ENCODE measurements around the gene ANKRD40. TPM values are rescaled to one million over a fixed set of nuclear protein-coding genes. Genes with fewer than 3 reads are reported as not detected.
"Not testable (repeated sequence)": the region's sequence is repeated elsewhere in the genome, so short reads cannot be mapped to it uniquely, and the experiment has no call there.

The ANKRD40 gene
- total RNA-seq, 1 donor from 2014 or later: 31.4 TPM

GRCh38 chr17:50710650-50711049 lies 2.9 kb upstream of the ANKRD40 start:
- DNase-seq: no peak

DNA sequence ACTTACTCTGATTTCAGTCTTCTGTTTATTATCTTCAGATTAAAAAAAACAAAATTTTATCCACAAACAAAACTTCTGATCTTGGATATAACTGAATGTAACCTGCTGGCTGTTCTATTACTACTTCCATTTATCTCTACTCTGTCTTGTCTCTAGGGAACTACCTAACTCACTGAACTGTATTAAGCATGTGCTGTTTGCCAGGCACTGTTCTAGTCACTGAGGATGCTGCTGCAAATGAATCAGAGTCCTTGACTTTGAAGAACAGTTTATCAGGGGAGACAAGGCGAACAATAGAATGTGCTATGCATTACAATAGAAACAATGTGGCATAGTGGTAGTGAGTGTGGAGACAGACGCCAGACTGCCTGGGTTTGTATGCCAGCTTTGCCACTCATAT lies 2.3 kb upstream of the ANKRD40 start:
- no peak for DNase-seq

DNA sequence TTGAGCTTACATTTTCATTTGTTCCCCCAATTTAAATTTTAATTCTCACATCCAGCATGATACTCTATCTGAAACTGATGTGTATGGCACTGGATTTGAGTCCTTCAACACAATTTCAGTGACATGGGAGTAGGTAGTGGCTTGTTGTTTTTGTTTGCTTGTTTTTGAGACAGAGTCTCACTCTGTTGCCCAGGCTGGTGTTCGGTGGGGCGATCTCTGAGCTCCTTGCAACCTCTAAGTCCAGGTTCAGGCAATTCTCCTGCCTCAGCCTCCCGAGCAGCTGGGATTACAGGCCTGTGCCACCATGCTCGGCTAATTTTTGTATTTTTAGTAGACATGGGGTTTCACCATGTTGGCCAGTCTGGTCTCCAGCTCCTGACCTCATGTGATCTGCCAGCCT lies 1.3 kb upstream of the ANKRD40 start:
- DNase-seq: not testable (repeated sequence)

DNA sequence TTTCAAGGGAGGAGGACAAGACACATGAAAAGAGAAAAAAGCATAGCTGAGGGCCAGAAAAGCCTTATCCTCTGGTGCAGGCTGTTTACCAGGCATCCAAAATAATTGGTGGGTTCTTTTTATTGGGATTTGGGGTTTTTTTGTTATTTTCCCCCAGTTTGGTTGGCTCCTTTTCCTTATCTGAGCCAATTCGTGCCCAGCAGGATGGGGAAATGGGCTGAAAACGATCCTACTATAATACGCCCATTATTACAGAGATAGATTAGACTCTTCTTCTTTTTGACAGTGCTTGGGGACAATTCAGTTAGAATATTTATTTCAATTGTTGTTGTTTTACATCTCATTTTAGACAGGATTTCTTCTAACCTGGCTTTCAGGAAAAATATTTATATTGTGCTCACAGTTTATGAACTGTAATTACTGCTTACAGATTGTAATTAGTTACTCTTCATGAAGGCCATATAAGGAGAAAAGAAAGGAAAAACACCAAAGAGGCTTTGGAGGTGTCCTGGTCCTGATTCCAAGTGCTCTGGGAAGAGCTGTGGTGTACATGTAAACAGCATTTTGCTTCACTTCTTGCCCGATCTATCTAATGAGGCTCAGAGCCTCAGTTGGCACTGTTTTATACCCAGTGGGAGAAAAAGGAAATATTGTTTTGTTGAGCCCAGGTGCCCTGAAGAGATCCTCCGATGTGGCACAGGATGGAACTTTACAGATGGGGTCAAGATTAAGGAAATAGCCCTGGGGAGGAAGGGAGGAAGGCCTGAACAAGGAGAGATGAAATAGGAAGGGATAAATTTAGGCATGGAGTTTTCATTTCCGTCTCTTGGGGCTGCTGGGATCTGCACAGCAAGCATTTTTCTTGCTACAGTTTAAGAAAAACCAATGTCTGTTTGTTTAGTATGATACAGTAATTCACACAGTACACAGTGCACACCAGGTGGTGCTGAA lies 611 bp upstream of the ANKRD40 start:
- DNase-seq: no peak

- no peak for DNase-seq
These were observed 4.6 kb downstream of the ANKRD40 start for GRCh38 chr17:50703162-50703561.

- no peak for DNase-seq
These were observed 8.3 kb downstream of the ANKRD40 start for GRCh38 chr17:50699410-50699809.

DNA sequence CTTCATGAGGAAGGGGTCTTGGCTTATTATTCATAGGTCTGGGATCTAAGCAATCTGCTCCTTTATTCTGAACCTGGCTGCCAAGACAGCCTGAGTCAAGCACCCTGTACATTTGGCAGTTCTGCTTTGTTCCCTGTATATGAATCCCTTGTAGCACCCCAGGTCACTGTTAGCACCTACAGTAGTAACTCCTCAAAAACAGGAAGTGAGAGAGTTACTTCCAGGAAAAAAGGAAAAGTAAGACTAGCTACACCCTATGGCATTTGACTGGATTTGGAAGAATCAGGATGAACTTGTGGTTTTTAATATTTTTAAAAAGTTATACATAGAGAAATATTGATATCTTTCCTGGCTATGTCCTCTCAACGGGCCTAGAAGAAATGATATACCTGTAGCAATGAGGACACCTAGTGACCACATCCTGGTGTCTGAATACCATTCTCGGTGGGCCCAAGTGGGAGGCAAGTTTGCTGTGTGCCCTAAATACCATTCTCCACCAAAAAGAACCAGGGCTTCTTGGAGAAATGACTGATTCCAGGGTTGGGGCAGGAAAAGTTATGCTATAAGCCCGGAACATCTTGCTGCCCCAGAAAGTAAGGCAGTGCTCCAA lies 9.9 kb downstream of the ANKRD40 start:
- DNase-seq: no peak

DNA sequence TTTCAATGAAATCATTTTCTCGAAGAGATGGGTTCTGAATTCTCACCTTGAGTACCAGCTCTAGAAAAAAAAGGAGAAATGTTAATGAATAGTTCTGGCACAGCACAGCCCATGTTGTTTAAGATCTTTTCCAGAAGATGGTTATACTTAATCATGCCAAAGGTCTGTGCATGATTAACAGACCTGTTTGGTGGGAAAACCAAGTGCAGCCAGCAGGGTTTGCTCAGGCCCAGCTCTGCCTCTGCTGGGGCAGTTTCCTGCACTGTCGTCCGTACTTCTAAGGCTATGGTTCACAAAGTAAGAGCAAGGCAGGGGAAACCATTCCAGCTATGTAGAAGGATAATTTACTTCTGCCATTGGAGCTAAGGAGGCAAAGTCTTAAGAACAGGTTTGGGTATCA lies 10.7 kb downstream of the ANKRD40 start:
- DNase-seq: no peak

DNA sequence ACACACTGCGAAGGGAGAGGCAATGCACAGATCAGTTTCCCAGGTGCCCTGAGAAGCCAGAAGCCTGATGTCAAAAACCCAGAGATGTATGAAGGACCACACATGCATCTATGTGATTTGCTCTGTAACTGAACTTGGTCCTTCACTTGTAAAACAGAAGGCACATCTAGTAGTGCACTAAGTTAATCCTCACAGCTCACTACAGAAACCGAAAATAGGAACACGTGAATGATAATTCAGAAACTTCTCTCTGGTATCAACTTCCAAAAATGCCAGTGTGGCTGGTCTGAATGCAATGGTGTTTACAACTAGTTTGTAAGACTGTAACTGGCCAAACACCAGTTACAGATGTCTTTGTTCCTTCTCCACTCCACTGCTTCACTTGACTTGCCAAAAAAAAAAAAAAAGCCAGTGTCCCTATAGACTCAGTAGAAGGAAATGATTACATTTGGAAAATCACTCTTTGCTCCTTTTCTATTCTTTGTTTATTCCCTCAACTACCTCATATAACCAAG lies 11.3 kb downstream of the ANKRD40 start:
- DNase-seq: no peak

GRCh38 chr17:50693036-50693682 lies 14.6 kb downstream of the ANKRD40 start:
- no peak for DNase-seq

- DNase-seq: no peak
These were observed 15.2 kb downstream of the ANKRD40 start for GRCh38 chr17:50692448-50693035.

GRCh38 chr17:50691550-50692447 lies 15.9 kb downstream of the ANKRD40 start:
- DNase-seq: no peak

DNA sequence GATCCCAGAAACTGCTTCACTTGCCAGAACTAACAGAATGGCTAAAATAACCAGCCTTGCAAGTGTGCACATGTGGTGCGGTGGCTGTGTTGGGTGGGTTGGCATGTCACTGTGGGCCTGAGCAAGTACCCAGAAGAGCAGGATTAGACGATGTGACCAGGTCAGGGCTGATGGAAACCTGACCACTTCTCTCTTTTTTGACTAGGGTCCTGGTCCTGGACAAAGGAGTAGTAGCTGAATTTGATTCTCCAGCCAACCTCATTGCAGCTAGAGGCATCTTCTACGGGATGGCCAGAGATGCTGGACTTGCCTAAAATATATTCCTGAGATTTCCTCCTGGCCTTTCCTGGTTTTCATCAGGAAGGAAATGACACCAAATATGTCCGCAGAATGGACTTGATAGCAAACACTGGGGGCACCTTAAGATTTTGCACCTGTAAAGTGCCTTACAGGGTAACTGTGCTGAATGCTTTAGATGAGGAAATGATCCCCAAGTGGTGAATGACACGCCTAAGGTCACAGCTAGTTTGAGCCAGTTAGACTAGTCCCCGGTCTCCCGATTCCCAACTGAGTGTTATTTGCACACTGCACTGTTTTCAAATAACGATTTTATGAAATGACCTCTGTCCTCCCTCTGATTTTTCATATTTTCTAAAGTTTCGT lies 16.7 kb downstream of the ANKRD40 start:
- no peak for DNase-seq

- DNase-seq: peak; percentile 35
These were observed 17.5 kb downstream of the ANKRD40 start for GRCh38 chr17:50689956-50690886.

DNA sequence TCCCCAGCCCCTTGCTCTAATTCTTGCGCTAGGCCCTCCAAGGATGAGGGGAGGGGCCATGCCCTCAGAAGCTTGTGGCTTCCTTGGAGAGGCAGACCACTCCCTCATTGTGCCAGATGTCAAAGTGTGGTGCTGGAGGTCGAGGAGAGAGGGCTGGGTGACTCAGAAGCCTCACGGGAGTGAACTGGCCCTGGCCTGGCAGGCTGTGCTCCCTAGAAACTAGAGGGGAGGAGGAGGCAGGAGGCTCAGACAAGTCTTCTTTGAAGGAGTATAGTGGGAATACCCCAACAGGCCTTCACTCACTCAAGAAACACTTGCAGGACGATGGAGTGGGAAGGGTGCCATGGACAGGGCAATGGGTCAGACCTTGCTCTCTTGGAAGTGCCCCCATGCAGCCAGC lies 18.5 kb downstream of the ANKRD40 start:
- no peak for DNase-seq

DNA sequence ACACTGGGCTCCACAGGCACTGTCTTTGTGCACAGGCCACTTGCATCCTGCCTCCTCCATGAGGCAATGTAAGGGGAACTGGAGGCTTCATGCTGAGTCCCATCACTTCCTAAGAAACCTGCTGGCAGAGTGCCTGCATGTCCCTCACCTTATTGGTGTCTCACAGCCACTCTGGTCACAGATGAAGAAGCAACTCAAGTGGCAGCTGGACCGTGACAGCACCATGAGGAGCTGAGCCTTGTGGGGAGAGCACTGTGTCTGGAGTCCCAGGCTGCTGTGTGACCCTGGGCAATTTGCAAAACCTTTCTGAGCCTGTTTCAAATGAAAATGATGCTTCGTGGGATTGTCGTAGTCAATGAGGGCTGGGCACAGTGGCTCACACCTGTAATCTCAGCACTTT lies 19.5 kb downstream of the ANKRD40 start:
- DNase-seq: no peak

DNA sequence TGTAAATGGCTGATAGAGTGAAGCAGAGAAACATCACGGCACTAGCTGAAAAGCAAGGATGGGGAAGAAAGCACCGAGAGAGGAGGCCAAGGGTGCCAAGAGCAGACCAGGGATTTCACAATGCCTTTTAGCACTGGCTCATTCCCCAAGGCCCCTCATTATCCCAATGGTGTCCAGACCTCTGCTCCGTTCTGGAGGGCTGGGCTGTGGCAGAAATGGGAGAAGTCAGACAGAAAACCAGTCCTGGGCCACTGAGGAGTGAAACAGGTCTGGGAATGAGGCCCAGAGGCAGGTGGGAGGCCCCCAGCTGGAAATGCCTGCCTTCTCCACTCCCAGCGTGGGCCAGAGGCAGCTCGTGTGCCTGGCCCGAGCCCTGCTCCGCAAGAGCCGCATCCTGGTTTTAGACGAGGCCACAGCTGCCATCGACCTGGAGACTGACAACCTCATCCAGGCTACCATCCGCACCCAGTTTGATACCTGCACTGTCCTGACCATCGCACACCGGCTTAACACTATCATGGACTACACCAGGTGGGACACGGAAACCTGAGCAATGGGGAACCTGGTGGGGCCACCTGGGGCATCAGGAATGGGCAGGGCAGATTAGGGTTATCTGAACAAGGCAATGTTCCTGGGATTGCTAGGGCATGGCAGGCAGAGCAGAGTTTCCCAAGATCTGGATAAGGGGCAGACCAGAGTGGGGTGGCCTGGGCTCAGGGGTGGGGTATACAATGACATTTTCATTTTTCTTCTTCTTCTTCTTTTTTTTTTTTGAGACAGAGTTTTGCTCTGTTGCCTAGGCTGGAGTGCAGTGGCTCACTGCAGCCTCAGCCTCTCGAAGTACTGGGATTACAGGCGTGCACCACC lies 20.3 kb downstream of the ANKRD40 start:
- no peak for DNase-seq

DNA sequence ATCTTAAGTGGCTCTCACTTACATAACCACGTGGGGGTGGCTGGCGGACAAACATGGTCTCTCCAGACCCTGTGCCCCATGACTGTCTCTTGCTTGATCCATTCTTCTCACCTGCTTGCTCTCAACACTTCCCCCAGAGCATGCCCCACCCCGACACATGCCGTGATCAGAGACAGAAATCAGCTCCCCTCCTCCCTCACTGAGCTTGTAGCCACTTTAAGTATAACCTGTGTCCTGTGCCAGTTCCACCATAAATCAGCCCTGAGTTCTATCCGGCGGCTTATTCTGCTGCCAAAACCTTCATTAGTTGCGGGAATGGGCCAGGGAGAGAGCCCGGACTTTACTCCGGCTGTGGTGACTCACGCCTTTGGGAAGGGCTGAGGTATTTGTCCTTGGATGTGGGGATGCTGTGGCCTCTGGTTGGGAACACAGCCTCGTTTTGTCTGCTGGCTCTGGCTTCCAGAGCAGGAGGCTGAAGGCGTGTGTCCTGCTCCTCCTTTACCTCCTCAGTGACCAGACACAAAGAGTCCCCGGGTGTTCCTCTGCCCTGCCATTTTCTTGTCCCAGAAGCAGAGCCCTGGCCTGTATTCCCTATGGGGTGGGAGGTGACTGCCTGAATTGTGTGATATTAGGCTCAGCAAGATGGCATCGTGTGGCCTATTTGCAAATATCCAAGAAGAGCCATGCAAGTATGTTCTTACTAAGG lies 21.1 kb downstream of the ANKRD40 start:
- no peak for DNase-seq
